ENCODE measurements around the gene ETV5. TPM values are rescaled to one million over a fixed set of nuclear protein-coding genes. Genes with fewer than 3 reads are reported as not detected.
A peak's percentile ranks its signal among the peaks of the same experiment; 100 is the strongest.

ETV5 gene
- total and polyA plus RNA-seq, 5 experiments from 2014 or later = 0.08 to 0.36 (median 0.10) TPM; not detected in 2

GRCh38 chr3:186069199-186069598 lies 39.7 kb downstream of the ETV5 start:
- DNase-seq = no peak
- H3K27ac Mint-ChIP-seq = no peak overlapping the region
- H3K36me3 Mint-ChIP-seq = peaks cover 0 to 5% (median 0%) of the 10 kb centered on the region in 3 donors
- peaks cover 0 to 7% (median 0%) of the 10 kb centered on the region in 9 donors for H3K9me3 Mint-ChIP-seq
- H3K4me3 Mint-ChIP-seq = no peak overlapping the region
- H3K27me3 Mint-ChIP-seq = peaks cover 3 to 30% (median 6%) of the 10 kb centered on the region in 5 donors
- POLR2A ChIA-PET = no interaction called here
- H3K4me1 Mint-ChIP-seq = peaks cover 3 to 12% (median 9%) of the 10 kb centered on the region in 4 donors
- ATAC-seq = no peak

GRCh38 chr3:186068243-186068552 lies 40.7 kb downstream of the ETV5 start:
- Mint-ChIP-seq H3K9me3 (no peaks in the 10 kb centered on the region), H3K27me3 (peaks cover 3 to 39% (median 9%) of the 10 kb centered on the region in 5 donors), H3K4me3 (no peak overlapping the region), H3K27ac (no peak overlapping the region), H3K4me1 (peaks cover 5 to 12% (median 9%) of the 10 kb centered on the region in 4 donors), H3K36me3 (no peaks in the 10 kb centered on the region)
- POLR2A ChIA-PET = no interaction called here
- no peak for DNase-seq
- no peak for ATAC-seq

GRCh38 chr3:186067360-186068242 lies 41.3 kb downstream of the ETV5 start:
- POLR2A ChIA-PET = no interaction called here
- peaks cover 3 to 35% (median 9%) of the 10 kb centered on the region in 5 donors for H3K27me3 Mint-ChIP-seq
- peaks cover 5 to 12% (median 9%) of the 10 kb centered on the region in 4 donors for H3K4me1 Mint-ChIP-seq
- no peaks in the 10 kb centered on the region for H3K9me3 Mint-ChIP-seq
- H3K4me3 Mint-ChIP-seq = peak overlapping the region; percentile 23 to 84 (median 70)
- ATAC-seq (no peak), DNase-seq (peak in 1 of 10 donors; percentile 11)
- H3K27ac Mint-ChIP-seq = peak overlapping the region in 7 of 10 donors; percentile 22 to 70 (median 40)
- no peaks in the 10 kb centered on the region for H3K36me3 Mint-ChIP-seq

GRCh38 chr3:186060222-186060621 lies 48.7 kb downstream of the ETV5 start:
- Mint-ChIP-seq H3K4me1 (peaks cover 11 to 16% (median 13%) of the 10 kb centered on the region in 4 donors), H3K9me3 (no peaks in the 10 kb centered on the region), H3K36me3 (no peaks in the 10 kb centered on the region), H3K27me3 (peaks cover 5 to 47% (median 11%) of the 10 kb centered on the region in 5 donors), H3K4me3 (peak overlapping the region in 1 of 10 donors; percentile 19), H3K27ac (no peak overlapping the region)
- ATAC-seq (peak; percentile 23 to 64), DNase-seq (peak in 2 of 10 donors; percentile 11 to 15)
- POLR2A ChIA-PET = no interaction called here

GRCh38 chr3:186059192-186059591 lies 49.7 kb downstream of the ETV5 start:
- Mint-ChIP-seq H3K4me1 (peaks cover 11 to 16% (median 13%) of the 10 kb centered on the region in 4 donors), H3K4me3 (no peak overlapping the region), H3K27ac (no peak overlapping the region), H3K27me3 (peaks cover 7 to 43% (median 11%) of the 10 kb centered on the region in 5 donors), H3K9me3 (no peaks in the 10 kb centered on the region), H3K36me3 (no peaks in the 10 kb centered on the region)
- DNase-seq = no peak
- POLR2A ChIA-PET = no interaction called here
- no peak for ATAC-seq

- Mint-ChIP-seq H3K4me3 (no peak overlapping the region), H3K27me3 (peaks cover 8 to 34% (median 12%) of the 10 kb centered on the region in 5 donors), H3K9me3 (no peaks in the 10 kb centered on the region), H3K4me1 (peaks cover 10 to 16% (median 13%) of the 10 kb centered on the region in 4 donors), H3K36me3 (no peaks in the 10 kb centered on the region), H3K27ac (no peak overlapping the region)
- no peak for ATAC-seq
- DNase-seq = no peak
- POLR2A ChIA-PET = no interaction called here
These were observed 50.7 kb downstream of the ETV5 start for GRCh38 chr3:186058225-186058624.

- POLR2A ChIA-PET = no interaction called here
- Mint-ChIP-seq H3K36me3 (no peaks in the 10 kb centered on the region), H3K4me3 (no peak overlapping the region), H3K27ac (no peak overlapping the region), H3K27me3 (peaks cover 9 to 34% (median 13%) of the 10 kb centered on the region in 5 donors), H3K4me1 (peaks cover 10 to 16% (median 13%) of the 10 kb centered on the region in 4 donors), H3K9me3 (no peaks in the 10 kb centered on the region)
- ATAC-seq (no peak), DNase-seq (no peak)
These were observed 51.3 kb downstream of the ETV5 start for GRCh38 chr3:186057594-186057993.

- peaks cover 10 to 49% (median 17%) of the 10 kb centered on the region in 5 donors for H3K27me3 Mint-ChIP-seq
- H3K9me3 Mint-ChIP-seq = no peaks in the 10 kb centered on the region
- no peak overlapping the region for H3K27ac Mint-ChIP-seq
- DNase-seq = no peak
- POLR2A ChIA-PET = no interaction called here
- no peak for ATAC-seq
- H3K4me1 Mint-ChIP-seq = peaks cover 2 to 5% (median 2%) of the 10 kb centered on the region in 4 donors
- no peaks in the 10 kb centered on the region for H3K36me3 Mint-ChIP-seq
- H3K4me3 Mint-ChIP-seq = no peak overlapping the region
These were observed 54.0 kb downstream of the ETV5 start for GRCh38 chr3:186054792-186055352.

- Mint-ChIP-seq H3K9me3 (no peaks in the 10 kb centered on the region), H3K4me1 (peaks cover 0 to 2% (median 0%) of the 10 kb centered on the region in 4 donors), H3K27me3 (peaks cover 9 to 49% (median 18%) of the 10 kb centered on the region in 5 donors), H3K4me3 (no peak overlapping the region), H3K36me3 (no peaks in the 10 kb centered on the region), H3K27ac (no peak overlapping the region)
- POLR2A ChIA-PET = interaction anchor here (1.0 kb wide), 1 partner anchor 486 kb away, joined by 3 read pairs; no protein-coding TSS in a partner anchor
- DNase-seq = no peak
- no peak for ATAC-seq
These were observed 54.7 kb downstream of the ETV5 start for GRCh38 chr3:186053954-186054791.

GRCh38 chr3:186052096-186052840 lies 56.6 kb downstream of the ETV5 start:
- POLR2A ChIA-PET = no interaction called here
- no peak overlapping the region for H3K27ac Mint-ChIP-seq
- no peak overlapping the region for H3K4me3 Mint-ChIP-seq
- no peak for ATAC-seq
- peaks cover 9 to 36% (median 19%) of the 10 kb centered on the region in 5 donors for H3K27me3 Mint-ChIP-seq
- H3K4me1 Mint-ChIP-seq = no peaks in the 10 kb centered on the region
- no peak for DNase-seq
- no peaks in the 10 kb centered on the region for H3K36me3 Mint-ChIP-seq
- H3K9me3 Mint-ChIP-seq = no peaks in the 10 kb centered on the region

- POLR2A ChIA-PET = no interaction called here
- no peak for ATAC-seq
- Mint-ChIP-seq H3K9me3 (no peaks in the 10 kb centered on the region), H3K4me3 (no peak overlapping the region), H3K27ac (no peak overlapping the region), H3K4me1 (no peaks in the 10 kb centered on the region), H3K36me3 (no peaks in the 10 kb centered on the region), H3K27me3 (peaks cover 12 to 28% (median 15%) of the 10 kb centered on the region in 5 donors)
- DNase-seq = no peak
These were observed 59.9 kb downstream of the ETV5 start for GRCh38 chr3:186049001-186049400.

GRCh38 chr3:186048119-186048518 lies 60.8 kb downstream of the ETV5 start:
- ATAC-seq = no peak
- H3K4me3 Mint-ChIP-seq = no peak overlapping the region
- H3K4me1 Mint-ChIP-seq = no peaks in the 10 kb centered on the region
- H3K27ac Mint-ChIP-seq = no peak overlapping the region
- POLR2A ChIA-PET = no interaction called here
- H3K36me3 Mint-ChIP-seq = no peaks in the 10 kb centered on the region
- H3K9me3 Mint-ChIP-seq = no peaks in the 10 kb centered on the region
- no peak for DNase-seq
- peaks cover 11 to 33% (median 14%) of the 10 kb centered on the region in 5 donors for H3K27me3 Mint-ChIP-seq

All from naive thymus-derived CD8-positive, alpha-beta T cell (primary cell).